H9 (cell line): ENCODE data around the gene EEIG2. TPM values are rescaled to one million over a fixed set of nuclear protein-coding genes. Genes with fewer than 3 reads are reported as not detected.

ENCODE experiments used
- DNase-seq: peaks from one replicate; pipeline ENCODE4 v3.0.0-alpha.2; 2017
- H2AFZ ChIP-seq: one replicate; pipeline ENCODE4 v1.6.1; 2013; ENCODE audit warnings: mild to moderate bottlenecking, low read length, control low read depth, moderate library complexity
- H2AK5ac ChIP-seq: 2 replicates; pipeline ENCODE4 v1.6.1; 2013; ENCODE audit warnings: low read length, control low read depth, mixed read lengths; ENCODE audit not compliant: insufficient read length
- H2BK120ac ChIP-seq: one replicate; pipeline ENCODE4 v1.6.1; 2013; ENCODE audit warnings: low read depth, mild to moderate bottlenecking, low read length, control low read depth, inconsistent platforms; ENCODE audit not compliant: poor library complexity, severe bottlenecking
- H2BK12ac ChIP-seq: 2 replicates; pipeline ENCODE4 v1.6.1; 2013; ENCODE audit warnings: low read length, control low read depth, mixed read lengths, low read depth; ENCODE audit not compliant: insufficient read length
- H2BK15ac ChIP-seq: 2 replicates; pipeline ENCODE4 v1.6.1; 2013; ENCODE audit warnings: low read depth, low read length, control low read depth
- H2BK20ac ChIP-seq: one replicate; pipeline ENCODE4 v1.6.1; 2013; ENCODE audit warnings: low read depth, mild to moderate bottlenecking, low read length, control low read depth, inconsistent platforms; ENCODE audit not compliant: poor library complexity, severe bottlenecking
- H2BK5ac ChIP-seq: 2 replicates; pipeline ENCODE4 v1.6.1; 2013; ENCODE audit warnings: low read length, control low read depth, mixed read lengths; ENCODE audit not compliant: insufficient read length
- H3K14ac ChIP-seq: 2 replicates; pipeline ENCODE4 v1.6.1; 2013; ENCODE audit warnings: low read length, control low read depth; ENCODE audit not compliant: insufficient read depth
- H3K18ac ChIP-seq: 2 replicates; pipeline ENCODE4 v1.6.1; 2013; ENCODE audit warnings: low read depth, mild to moderate bottlenecking, mixed read lengths, low read length, control low read depth; ENCODE audit not compliant: insufficient read length
- H3K23ac ChIP-seq: 2 replicates; pipeline ENCODE4 v1.6.1; 2013; ENCODE audit warnings: low read length, control low read depth, mixed read lengths, low read depth; ENCODE audit not compliant: insufficient read length
- H3K23me2 ChIP-seq: 2 replicates; pipeline ENCODE4 v1.6.1; 2013; ENCODE audit warnings: low read depth, mild to moderate bottlenecking, mixed read lengths, low read length, control low read depth; ENCODE audit not compliant: insufficient read length, poor library complexity, severe bottlenecking
- H3K27ac ChIP-seq: 2 replicates; pipeline ENCODE4 v1.5.1; 2013; ENCODE audit warnings: low read length, control low read depth, mixed read lengths, low read depth; ENCODE audit not compliant: insufficient read length
- H3K27me3 ChIP-seq: 2 replicates; pipeline ENCODE4 v1.6.1; 2013; ENCODE audit warnings: low read length, control low read depth, inconsistent platforms; ENCODE audit not compliant: insufficient read depth
- H3K4ac ChIP-seq: 2 replicates; pipeline ENCODE4 v1.6.1; 2013; ENCODE audit warnings: low read depth, mild to moderate bottlenecking, control low read depth, inconsistent platforms, low read length, moderate library complexity
- H3K4me1 ChIP-seq: 2 replicates; pipeline ENCODE4 v1.6.1; 2013; ENCODE audit warnings: low read length, control low read depth, inconsistent platforms; ENCODE audit not compliant: insufficient read depth
- H3K4me2 ChIP-seq: 2 replicates; pipeline ENCODE4 v1.6.1; 2013; ENCODE audit warnings: low read length, control low read depth, mixed read lengths; ENCODE audit not compliant: insufficient read length, insufficient read depth
- H3K56ac ChIP-seq: 2 replicates; pipeline ENCODE4 v1.6.1; 2013; ENCODE audit warnings: low read depth, mild to moderate bottlenecking, mixed read lengths, low read length, control low read depth; ENCODE audit not compliant: insufficient read length
- H3K79me1 ChIP-seq: 2 replicates; pipeline ENCODE4 v1.6.1; 2013; ENCODE audit warnings: low read depth, mild to moderate bottlenecking, moderate library complexity, low read length, control low read depth, inconsistent platforms; ENCODE audit not compliant: insufficient read depth, poor library complexity, severe bottlenecking
- H3K79me2 ChIP-seq: 2 replicates; pipeline ENCODE4 v1.6.1; 2013; ENCODE audit warnings: low read length, control low read depth, inconsistent platforms; ENCODE audit not compliant: insufficient read depth
- H3K9ac ChIP-seq: 2 replicates; pipeline ENCODE4 v1.6.1; 2013; ENCODE audit warnings: low read length, control low read depth, mixed read lengths; ENCODE audit not compliant: insufficient read length; ENCODE audit errors: extremely low read depth
- H3K9me3 ChIP-seq: one replicate; pipeline ENCODE4 v1.6.1; 2013; ENCODE audit warnings: low read depth, low read length, inconsistent platforms; ENCODE audit not compliant: control insufficient read depth
- H3T11ph ChIP-seq: one replicate; pipeline ENCODE4 v1.6.1; 2013; ENCODE audit warnings: mild to moderate bottlenecking, low read length, control low read depth, inconsistent platforms
- H4K20me1 ChIP-seq: one replicate; pipeline ENCODE4 v1.6.1; 2013; ENCODE audit not compliant: control insufficient read depth, insufficient read length, insufficient read depth
- H4K5ac ChIP-seq: 2 replicates; pipeline ENCODE4 v1.6.1; 2013; ENCODE audit warnings: low read depth, mild to moderate bottlenecking, mixed read lengths, low read length, control low read depth; ENCODE audit not compliant: insufficient read length
- H4K8ac ChIP-seq: replicated peaks from 2 replicates; pipeline ENCODE4 v1.6.1; 2013; ENCODE audit warnings: low read length, control low read depth, mixed read lengths, low read depth; ENCODE audit not compliant: insufficient read length
- H4K91ac ChIP-seq: 2 replicates; pipeline ENCODE4 v1.6.1; 2013; ENCODE audit warnings: low read depth, mild to moderate bottlenecking, moderate library complexity, mixed read lengths, low read length, control low read depth; ENCODE audit not compliant: insufficient read length
- H3K27ac Mint-ChIP-seq, 3 experiments: 2 replicates in 2 of 3; 3 replicates in 1 of 3; pipeline ENCODE4 v1.8.0; 2020 to 2021; ENCODE audit warnings: mixed read lengths in 3 of 3, mild to moderate bottlenecking in 1 of 3, moderate library complexity in 1 of 3
- H3K27me3 Mint-ChIP-seq: 2 replicates; pipeline ENCODE4 v1.8.0; 2021; ENCODE audit warnings: low read depth, mild to moderate bottlenecking, moderate library complexity, mixed read lengths
- H3K36me3 Mint-ChIP-seq, 3 experiments: 2 replicates in 2 of 3; 3 replicates in 1 of 3; pipeline ENCODE4 v1.8.0; 2020 to 2021; ENCODE audit warnings: low read depth in 3 of 3, mixed read lengths in 3 of 3; ENCODE audit not compliant: insufficient read depth in 1 of 3
- H3K4me1 Mint-ChIP-seq, 2 experiments: 2 replicates each; pipeline ENCODE4 v1.8.0; 2020; ENCODE audit warnings: mixed read lengths in 2 of 2
- H3K4me3 Mint-ChIP-seq, 2 experiments: 2 replicates in 1 of 2; 3 replicates in 1 of 2; pipeline ENCODE4 v1.8.0; 2020 to 2021; ENCODE audit warnings: mild to moderate bottlenecking in 2 of 2, mixed read lengths in 2 of 2, moderate library complexity in 1 of 2
- H3K9me3 Mint-ChIP-seq, 2 experiments: 2 replicates in 1 of 2; 3 replicates in 1 of 2; pipeline ENCODE4 v1.8.0; 2020; ENCODE audit warnings: mild to moderate bottlenecking in 2 of 2, mixed read lengths in 2 of 2, moderate library complexity in 1 of 2
- CTCF ChIP-seq: fragments of 200-600 bp; sonication (generic); conservative IDR thresholded peaks from 3 replicates; pipeline ENCODE4 v1.8.0; 2021; ENCODE audit warnings: antibody characterized with exemption, mild to moderate bottlenecking
- total RNA-seq: library from RNA; stranded (reverse); gene quantifications from 2 replicates; pipeline ENCODE4 v1.2.1, GENCODE V29; 2021

The EEIG2 gene
- total RNA-seq, 1 experiment from 2014 or later, result 17.0 TPM

- no peak overlapping the region for H3K27ac ChIP-seq
- H3K14ac ChIP-seq, result no peak overlapping the region
- H2BK5ac ChIP-seq, result no peak overlapping the region
- no peak overlapping the region for H2AK5ac ChIP-seq
- no peaks in the 10 kb centered on the region for H4K20me1 ChIP-seq
- H3K79me1 ChIP-seq, result no peaks in the 10 kb centered on the region
- H2AFZ ChIP-seq, result no peak overlapping the region
- no peak overlapping the region for H3K18ac ChIP-seq
- H3K4ac ChIP-seq, result no peak overlapping the region
- no peak overlapping the region for H2BK12ac ChIP-seq
- no peak overlapping the region for H3K23ac ChIP-seq
- H4K5ac ChIP-seq, result no peak overlapping the region
- Mint-ChIP-seq H3K4me3 (no peak overlapping the region), H3K36me3 (no peaks in the 10 kb centered on the region; a peak in 1 of 7 replicates), H3K27ac (no peak overlapping the region), H3K4me1 (peaks cover 16 to 18% of the 10 kb centered on the region in 2 experiments), H3K27me3 (no peaks in the 10 kb centered on the region), H3K9me3 (no peaks in the 10 kb centered on the region)
- H2BK15ac ChIP-seq, result no peak overlapping the region
- H3T11ph ChIP-seq, result no peak overlapping the region
- no peak overlapping the region for H2BK120ac ChIP-seq
- peaks cover 5% of the 10 kb centered on the region; the same call in 1 of the 2 replicates for H3K4me1 ChIP-seq
- no peaks in the 10 kb centered on the region for H3K9me3 ChIP-seq
- H4K8ac ChIP-seq, result no peak overlapping the region
- H2BK20ac ChIP-seq, result no peak overlapping the region
- peaks cover 6% of the 10 kb centered on the region for H3K23me2 ChIP-seq
- H3K79me2 ChIP-seq, result peaks cover under 1% of the 10 kb centered on the region; the same call in 1 of the 2 replicates
- no peak for TF ChIP-seq CTCF
- no peaks in the 10 kb centered on the region for H3K27me3 ChIP-seq
- no peak overlapping the region for H3K4me2 ChIP-seq
- no peak overlapping the region for H3K9ac ChIP-seq
- no peak overlapping the region for H4K91ac ChIP-seq
- H3K56ac ChIP-seq, result no peak overlapping the region
- DNase-seq, result no peak
Measured at GRCh38 chr1:108557296-108557695, 2.6 kb upstream of the EEIG2 start.
